Smooth muscle cell (in vitro differentiated cells): ENCODE measurements around the gene LDLRAD4. TPM values are rescaled to one million over a fixed set of nuclear protein-coding genes. Genes with fewer than 3 reads are reported as not detected.
A peak's percentile ranks its signal among the peaks of the same experiment; 100 is the strongest.

Experiments used
- DNase-seq: peaks from one replicate; lab custom pipeline; 2025; ENCODE audit not compliant: unreplicated experiment; lab: John Stamatoyannopoulos, UW
- H2AFZ ChIP-seq: fragments of 200-600 bp; sonication (generic); 2 replicates; pipeline ENCODE4 v1.6.0; 2016; ENCODE audit warnings: antibody characterized with exemption, low read depth, mild to moderate bottlenecking
- H3F3A ChIP-seq: fragments of 200-600 bp; sonication (generic); 2 replicates; pipeline ENCODE4 v1.6.0; 2017; ENCODE audit warnings: antibody characterized with exemption, low read depth
- H3K27ac ChIP-seq: fragments of 200-600 bp; sonication (generic); 2 replicates; pipeline ENCODE4 v1.5.1; 2016; ENCODE audit warnings: low read depth, mild to moderate bottlenecking
- H3K27me3 ChIP-seq: fragments of 200-600 bp; sonication (generic); 2 replicates; pipeline ENCODE4 v1.6.1; 2016; ENCODE audit warnings: low read depth, mild to moderate bottlenecking
- H3K36me3 ChIP-seq: fragments of 200-600 bp; sonication (generic); 2 replicates; pipeline ENCODE4 v1.5.1; 2016; ENCODE audit warnings: low read depth
- H3K4me1 ChIP-seq: fragments of 200-600 bp; sonication (generic); 2 replicates; pipeline ENCODE4 v1.5.1; 2016; ENCODE audit warnings: low read depth
- H3K4me2 ChIP-seq: fragments of 200-600 bp; sonication (generic); 2 replicates; pipeline ENCODE4 v1.6.0; 2016; ENCODE audit warnings: mild to moderate bottlenecking
- H3K4me3 ChIP-seq: fragments of 200-600 bp; sonication (generic); 2 replicates; pipeline ENCODE4 v1.5.1; 2016; ENCODE audit warnings: mild to moderate bottlenecking
- H3K79me2 ChIP-seq: fragments of 200-600 bp; sonication (generic); 2 replicates; pipeline ENCODE4 v1.6.0; 2016; ENCODE audit warnings: low read depth, mild to moderate bottlenecking
- H3K9ac ChIP-seq: fragments of 200-600 bp; sonication (generic); 2 replicates; pipeline ENCODE4 v1.6.0; 2016; ENCODE audit warnings: low read depth
- H3K9me3 ChIP-seq: fragments of 200-600 bp; sonication (generic); replicated peaks from 2 replicates; pipeline ENCODE4 v1.5.1; 2016; ENCODE audit warnings: low read depth
- H4K20me1 ChIP-seq: fragments of 200-600 bp; sonication (generic); 2 replicates; pipeline ENCODE4 v1.6.0; 2016; ENCODE audit warnings: low read depth
- CTCF ChIP-seq: fragments of 200-600 bp; sonication (generic); IDR thresholded peaks from 2 replicates; pipeline ENCODE4 v1.5.1; 2017; ENCODE audit warnings: borderline replicate concordance, mild to moderate bottlenecking, antibody characterized with exemption; ENCODE audit not compliant: insufficient read depth, poor library complexity, severe bottlenecking
- WGBS: methylation state at CpG from one replicate; pipeline ENCODE4 v1.1.7; 2016; ENCODE audit warnings: low lambda C conversion rate; 5-methylcytosine and 5-hydroxymethylcytosine counted together
- polyA plus RNA-seq: library from polyadenylated mRNA; unstranded; fragments of >200 nt; fragmentation: Nextera tagmentation; extraction: Ambion mirVana; gene quantifications from 2 replicates; pipeline ENCODE4 v1.2.1, GENCODE V29; 2016
- total RNA-seq: library from RNA; depleted of rRNA; stranded (reverse); fragments of >200 nt; gene quantifications from 2 replicates; pipeline ENCODE4 v1.2.3, GENCODE V29; 2014

LDLRAD4 gene
- total and polyA plus RNA-seq, 2 experiments from 2014 or later, result 36.2 to 48.3 TPM

DNA sequence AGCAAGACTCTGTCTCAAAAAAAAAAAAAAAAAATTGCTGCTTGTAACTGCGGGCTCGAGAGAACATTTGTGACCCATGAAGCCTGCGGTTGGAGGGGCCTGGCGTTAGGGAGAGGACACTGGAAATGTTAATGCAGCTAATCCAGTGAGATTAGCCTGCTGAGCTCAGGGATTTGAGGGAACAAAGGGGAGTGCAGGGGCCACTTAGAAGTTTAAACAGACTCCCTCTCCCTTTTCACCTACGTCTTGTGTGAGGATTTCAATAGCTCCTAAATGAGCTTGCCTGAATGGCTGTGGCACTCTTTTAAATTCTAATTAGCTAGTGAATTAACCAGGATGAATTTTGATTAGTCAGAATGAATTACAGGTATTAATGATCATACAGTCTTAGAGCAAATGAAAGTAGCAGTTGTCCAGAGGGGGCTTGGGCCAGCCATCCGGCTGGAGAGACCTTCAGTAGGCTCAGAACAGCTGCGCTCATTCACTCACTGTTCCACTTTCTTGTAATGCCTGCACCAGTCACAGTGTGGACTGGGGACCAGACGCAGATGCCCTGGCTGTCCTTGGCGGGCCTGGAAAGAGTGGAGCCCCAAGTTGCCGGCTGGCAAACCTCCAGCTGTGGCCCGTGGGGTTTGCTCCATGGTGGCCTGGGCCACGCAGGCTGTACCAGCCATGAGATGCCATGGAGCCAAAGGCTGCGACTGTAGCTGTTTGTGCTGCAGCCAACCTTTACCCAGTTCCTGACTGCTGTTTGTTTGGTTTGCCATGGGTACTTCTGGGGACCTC lies 20.8 kb downstream of the LDLRAD4 start:
- Histone ChIP-seq H3K4me2 (peak overlapping the region; percentile 4), H3K9ac (no peak overlapping the region), H3F3A (peaks cover 8% of the 10 kb centered on the region), H3K9me3 (no peaks in the 10 kb centered on the region), H3K27me3 (no peaks in the 10 kb centered on the region), H2AFZ (no peak overlapping the region), H3K4me3 (no peak overlapping the region), H3K27ac (no peak overlapping the region), H3K36me3 (no peaks in the 10 kb centered on the region), H4K20me1 (peaks cover 97% of the 10 kb centered on the region), H3K4me1 (peaks cover 20% of the 10 kb centered on the region), H3K79me2 (peaks cover 55% of the 10 kb centered on the region)
- TF ChIP-seq CTCF, result no peak
- no peak for DNase-seq
- WGBS, result 50% methylated on average over 13 of the region's 13 CpGs

DNA sequence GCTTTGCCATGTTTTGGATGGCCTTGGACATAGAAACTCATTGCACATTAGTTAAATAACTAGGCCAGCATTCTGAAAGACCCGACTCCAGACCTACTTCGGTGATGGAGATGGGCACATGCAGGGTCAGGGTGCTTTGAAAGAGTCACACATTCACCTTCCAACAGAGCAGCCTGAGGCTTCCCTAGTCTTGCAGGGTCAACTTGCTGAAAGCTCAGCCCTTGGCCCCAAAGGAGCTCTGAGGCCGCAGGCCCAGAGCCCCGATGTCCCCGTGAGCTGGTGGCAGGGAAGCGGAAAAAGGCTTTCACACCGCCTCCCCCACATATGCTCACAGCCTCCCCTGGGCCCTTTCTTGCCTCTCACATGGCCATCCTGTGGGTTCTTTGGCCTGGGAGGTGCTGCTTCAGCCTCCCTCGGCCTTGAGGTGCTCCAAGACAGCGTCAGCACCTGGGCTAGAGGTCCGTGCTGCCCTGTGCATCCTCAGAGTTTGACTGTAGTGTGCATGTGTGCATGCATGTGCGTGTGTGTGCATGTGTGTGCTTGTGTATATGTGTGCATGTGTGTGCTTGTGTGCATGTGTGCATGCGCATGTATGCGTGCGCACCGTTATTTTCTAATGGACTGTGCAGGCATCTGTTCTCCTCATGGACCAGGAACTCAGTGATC lies 21.6 kb downstream of the LDLRAD4 start:
- peaks cover 8% of the 10 kb centered on the region for H3F3A ChIP-seq
- DNase-seq, result no peak
- H3K27me3 ChIP-seq, result no peaks in the 10 kb centered on the region
- 98% methylated on average over 15 of the region's 15 CpGs for WGBS
- peaks cover 97% of the 10 kb centered on the region for H4K20me1 ChIP-seq
- no peak overlapping the region for H3K27ac ChIP-seq
- no peaks in the 10 kb centered on the region for H3K36me3 ChIP-seq
- H3K4me3 ChIP-seq, result no peak overlapping the region
- peaks cover 20% of the 10 kb centered on the region for H3K4me1 ChIP-seq
- peaks cover 60% of the 10 kb centered on the region for H3K79me2 ChIP-seq
- TF ChIP-seq CTCF, result no peak
- no peak overlapping the region for H2AFZ ChIP-seq
- no peaks in the 10 kb centered on the region for H3K9me3 ChIP-seq
- H3K4me2 ChIP-seq, result peak overlapping the region; percentile 4
- no peak overlapping the region for H3K9ac ChIP-seq

- Histone ChIP-seq H3K4me3 (no peak overlapping the region), H2AFZ (no peak overlapping the region), H3K9me3 (no peaks in the 10 kb centered on the region), H3K36me3 (no peaks in the 10 kb centered on the region), H3K27ac (no peak overlapping the region), H3K79me2 (peaks cover 61% of the 10 kb centered on the region), H3K4me2 (no peak overlapping the region), H3K9ac (no peak overlapping the region), H3K27me3 (no peaks in the 10 kb centered on the region), H3K4me1 (peaks cover 11% of the 10 kb centered on the region), H3F3A (peaks cover 8% of the 10 kb centered on the region), H4K20me1 (peaks cover 97% of the 10 kb centered on the region)
- TF ChIP-seq CTCF, result no peak
- WGBS, result 93% methylated on average over 31 of the region's 31 CpGs
- no peak for DNase-seq
These were observed 22.7 kb downstream of the LDLRAD4 start for GRCh38 chr18:13241083-13241892.
